ENCODE results near the gene ZDHHC6.

ZDHHC6 gene

DNA sequence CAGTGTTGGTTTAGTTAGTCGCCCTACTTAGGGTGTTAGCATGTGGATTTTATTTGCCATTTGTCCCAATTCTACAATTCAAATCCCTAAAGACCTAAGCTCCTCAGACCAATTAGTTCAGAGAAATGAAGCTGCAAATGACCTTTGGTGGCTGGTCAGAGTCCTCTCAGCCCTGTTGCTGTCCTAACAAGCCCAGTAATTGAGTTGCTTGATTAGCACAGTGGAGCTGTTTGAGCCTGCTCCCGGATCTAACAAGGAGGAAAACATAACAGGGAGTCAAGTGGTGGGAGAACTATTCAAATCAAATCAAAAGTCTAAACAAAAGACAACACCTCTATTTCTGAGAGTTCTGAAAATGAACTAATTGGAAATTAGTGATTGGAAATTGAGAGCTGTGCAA lies 22.1 kb downstream of the ZDHHC6 start:
- Histone ChIP-seq H3K4me3 (ENCODE audit: low read length) (no peak overlapping the region), H3K9me2 (replicated peaks; ENCODE audit: insufficient read depth, low read length) (no peaks in the 10 kb centered on the region), H3K27me3 (replicated peaks; ENCODE audit: insufficient read depth, low read length) (no peaks in the 10 kb centered on the region), H3K4me2 (ENCODE audit: low read depth, low read length) (no peak overlapping the region), H4K20me1 (ENCODE audit: insufficient read depth, low read length) (no peaks in the 10 kb centered on the region), H3F3A (ENCODE audit: insufficient read depth, low read length) (no peaks in the 10 kb centered on the region; the same call in 1 of the 2 replicates), H2AFZ (ENCODE audit: low read length) (no peak overlapping the region), H3K9ac (ENCODE audit: low read length) (no peak overlapping the region), H3K9me3 (replicated peaks; ENCODE audit: insufficient read depth, low read length) (no peaks in the 10 kb centered on the region), H3K79me2 (ENCODE audit: low read length) (no peaks in the 10 kb centered on the region), H3K27ac (ENCODE audit: low read length) (no peak overlapping the region), H3K36me3 (replicated peaks; ENCODE audit: insufficient read depth, low read length) (no peaks in the 10 kb centered on the region; the same call in none of the 2 replicates), H3K4me1 (ENCODE audit: low read length) (no peaks in the 10 kb centered on the region)
- TF ChIP-seq EZH2 (optimal IDR thresholded peaks at IDR 0.05; ENCODE audit: low read depth, low read length) (no peak), EZH2phosphoT487 (IDR thresholded peaks at IDR 0.05; ENCODE audit: low read length) (no peak)
- TF ChIP-seq, protein P1, sequence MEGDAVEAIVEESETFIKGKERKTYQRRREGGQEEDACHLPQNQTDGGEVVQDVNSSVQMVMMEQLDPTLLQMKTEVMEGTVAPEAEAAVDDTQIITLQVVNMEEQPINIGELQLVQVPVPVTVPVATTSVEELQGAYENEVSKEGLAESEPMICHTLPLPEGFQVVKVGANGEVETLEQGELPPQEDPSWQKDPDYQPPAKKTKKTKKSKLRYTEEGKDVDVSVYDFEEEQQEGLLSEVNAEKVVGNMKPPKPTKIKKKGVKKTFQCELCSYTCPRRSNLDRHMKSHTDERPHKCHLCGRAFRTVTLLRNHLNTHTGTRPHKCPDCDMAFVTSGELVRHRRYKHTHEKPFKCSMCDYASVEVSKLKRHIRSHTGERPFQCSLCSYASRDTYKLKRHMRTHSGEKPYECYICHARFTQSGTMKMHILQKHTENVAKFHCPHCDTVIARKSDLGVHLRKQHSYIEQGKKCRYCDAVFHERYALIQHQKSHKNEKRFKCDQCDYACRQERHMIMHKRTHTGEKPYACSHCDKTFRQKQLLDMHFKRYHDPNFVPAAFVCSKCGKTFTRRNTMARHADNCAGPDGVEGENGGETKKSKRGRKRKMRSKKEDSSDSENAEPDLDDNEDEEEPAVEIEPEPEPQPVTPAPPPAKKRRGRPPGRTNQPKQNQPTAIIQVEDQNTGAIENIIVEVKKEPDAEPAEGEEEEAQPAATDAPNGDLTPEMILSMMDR (IDR thresholded peaks at IDR 0.05; ENCODE audit: low read length): no peak
- DNase-seq: no peak

DNA sequence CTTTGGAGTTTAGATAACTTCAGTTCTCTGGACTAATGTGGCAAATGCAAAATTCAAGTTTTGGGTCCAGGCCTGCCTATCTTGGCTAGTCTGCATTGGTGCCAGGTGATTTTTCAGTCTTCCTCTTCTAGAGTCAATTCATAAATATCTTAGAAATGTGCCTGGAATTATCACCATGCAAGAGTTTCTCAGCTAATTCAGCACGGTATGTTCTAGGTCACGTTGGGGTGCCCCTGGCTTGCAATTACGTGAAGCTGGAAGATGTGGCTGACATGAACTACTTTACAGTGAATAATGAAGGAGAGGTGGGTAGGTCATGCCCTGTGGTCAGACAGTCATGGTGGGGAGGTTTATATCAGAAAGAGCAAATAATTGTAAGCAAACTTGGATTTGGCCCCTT lies 25.0 kb downstream of the ZDHHC6 start:
- Histone ChIP-seq H3K4me1 (ENCODE audit: low read length) (no peaks in the 10 kb centered on the region), H4K20me1 (ENCODE audit: insufficient read depth, low read length) (no peaks in the 10 kb centered on the region), H3K9me2 (replicated peaks; ENCODE audit: insufficient read depth, low read length) (no peaks in the 10 kb centered on the region), H3K27ac (ENCODE audit: low read length) (no peak overlapping the region), H3K36me3 (replicated peaks; ENCODE audit: insufficient read depth, low read length) (no peaks in the 10 kb centered on the region; the same call in 1 of the 2 replicates), H3F3A (ENCODE audit: insufficient read depth, low read length) (no peaks in the 10 kb centered on the region), H3K4me3 (ENCODE audit: low read length) (no peak overlapping the region), H3K79me2 (ENCODE audit: low read length) (no peaks in the 10 kb centered on the region), H3K9me3 (replicated peaks; ENCODE audit: insufficient read depth, low read length) (no peaks in the 10 kb centered on the region), H3K9ac (ENCODE audit: low read length) (no peak overlapping the region), H2AFZ (ENCODE audit: low read length) (no peak overlapping the region), H3K27me3 (replicated peaks; ENCODE audit: insufficient read depth, low read length) (no peaks in the 10 kb centered on the region), H3K4me2 (ENCODE audit: low read depth, low read length) (no peak overlapping the region)
- no peak for TF ChIP-seq EZH2phosphoT487 (IDR thresholded peaks at IDR 0.05; ENCODE audit: low read length)
- no peak for TF ChIP-seq EZH2 (optimal IDR thresholded peaks at IDR 0.05; ENCODE audit: low read depth, low read length)
- TF ChIP-seq, protein P1 (IDR thresholded peaks at IDR 0.05; ENCODE audit: low read length): no peak
- DNase-seq: no peak

DNA sequence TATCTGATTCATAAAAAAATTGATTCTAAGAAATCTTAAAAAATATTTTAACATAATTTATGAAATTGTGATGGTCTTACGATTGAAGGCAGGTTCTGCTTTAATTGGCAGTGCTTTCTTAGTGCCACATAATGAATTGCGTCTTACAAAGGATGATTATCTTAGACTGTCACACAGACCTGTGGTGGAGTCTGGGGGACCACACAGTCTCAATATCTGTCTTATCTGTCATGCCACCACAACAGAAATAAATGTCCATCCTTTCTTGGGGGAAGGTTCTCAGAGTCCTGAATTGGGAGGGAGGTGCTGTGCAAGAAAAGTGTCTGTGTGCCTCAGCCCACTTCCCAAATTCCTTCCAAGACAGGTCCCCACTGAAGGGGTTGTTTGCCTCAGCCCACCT lies 34.0 kb downstream of the ZDHHC6 start:
- Histone ChIP-seq H3K4me3 (ENCODE audit: low read length) (no peak overlapping the region), H3K9me3 (replicated peaks; ENCODE audit: insufficient read depth, low read length) (no peaks in the 10 kb centered on the region), H4K20me1 (ENCODE audit: insufficient read depth, low read length) (no peaks in the 10 kb centered on the region), H3K9ac (ENCODE audit: low read length) (no peak overlapping the region), H3K36me3 (replicated peaks; ENCODE audit: insufficient read depth, low read length) (no peaks in the 10 kb centered on the region), H3F3A (ENCODE audit: insufficient read depth, low read length) (no peaks in the 10 kb centered on the region), H3K27ac (ENCODE audit: low read length) (no peak overlapping the region), H3K4me2 (ENCODE audit: low read depth, low read length) (no peak overlapping the region), H2AFZ (ENCODE audit: low read length) (no peak overlapping the region), H3K27me3 (replicated peaks; ENCODE audit: insufficient read depth, low read length) (no peaks in the 10 kb centered on the region), H3K79me2 (ENCODE audit: low read length) (no peaks in the 10 kb centered on the region), H3K9me2 (replicated peaks; ENCODE audit: insufficient read depth, low read length) (no peaks in the 10 kb centered on the region), H3K4me1 (ENCODE audit: low read length) (no peaks in the 10 kb centered on the region)
- no peak for DNase-seq
- TF ChIP-seq EZH2phosphoT487 (IDR thresholded peaks at IDR 0.05; ENCODE audit: low read length) (no peak), EZH2 (optimal IDR thresholded peaks at IDR 0.05; ENCODE audit: low read depth, low read length) (no peak)
- TF ChIP-seq, protein P1 (IDR thresholded peaks at IDR 0.05; ENCODE audit: low read length): no peak
